Measurements from ENCODE around the gene SLC22A5.

- no peak for TF ChIP-seq EGR1 (IDR thresholded peaks at IDR 0.05)
- no peak for TF ChIP-seq CEBPB (IDR thresholded peaks at IDR 0.05)
- TF ChIP-seq FOXM1 (IDR thresholded peaks at IDR 0.05; ENCODE audit: borderline replicate concordance, low read depth) = no peak
- TF ChIP-seq CREB1 (IDR thresholded peaks at IDR 0.05; ENCODE audit: low read depth) = no peak
- TF ChIP-seq MAX (IDR thresholded peaks at IDR 0.05) = peak; percentile 64
- TF ChIP-seq REST (IDR thresholded peaks at IDR 0.05; ENCODE audit: low read depth) = no peak
These were observed 20.2 kb downstream of the SLC22A5 start for GRCh38 chr5:132389585-132390286.
